BE2C (cell line): ENCODE measurements around the gene FAM240A.
A peak's percentile ranks its signal among the peaks of the same experiment; 100 is the strongest.

Source experiments
- DNase-seq: peaks from one replicate; pipeline ENCODE4 v3.0.0-alpha.2; 2020
- H3K27me3 ChIP-seq: fragments of 250-450 bp; sonication (Bioruptor Pico); 2 replicates; pipeline ENCODE4 v1.5.1; 2020; ENCODE audit warnings: mild to moderate bottlenecking
- H3K36me3 ChIP-seq: fragments of 250-450 bp; sonication (Bioruptor Pico); 2 replicates; pipeline ENCODE4 v1.5.1; 2020; ENCODE audit warnings: mild to moderate bottlenecking
- H3K4me1 ChIP-seq: fragments of 250-450 bp; sonication (Bioruptor Pico); 2 replicates; pipeline ENCODE4 v1.5.1; 2020
- H3K4me3 ChIP-seq: 2 replicates; pipeline ENCODE4 v1.5.1; 2011; ENCODE audit warnings: low read depth, low read length
- H3K9me3 ChIP-seq: fragments of 250-450 bp; sonication (Bioruptor Pico); 2 replicates; pipeline ENCODE4 v1.5.1; 2020
- TF ChIP-seq, protein P1 (sequence below): IDR thresholded peaks from 2 replicates; pipeline ENCODE4 v1.5.1; 2012; ENCODE audit warnings: mild to moderate bottlenecking, low read depth, low read length

Gene FAM240A

DNA sequence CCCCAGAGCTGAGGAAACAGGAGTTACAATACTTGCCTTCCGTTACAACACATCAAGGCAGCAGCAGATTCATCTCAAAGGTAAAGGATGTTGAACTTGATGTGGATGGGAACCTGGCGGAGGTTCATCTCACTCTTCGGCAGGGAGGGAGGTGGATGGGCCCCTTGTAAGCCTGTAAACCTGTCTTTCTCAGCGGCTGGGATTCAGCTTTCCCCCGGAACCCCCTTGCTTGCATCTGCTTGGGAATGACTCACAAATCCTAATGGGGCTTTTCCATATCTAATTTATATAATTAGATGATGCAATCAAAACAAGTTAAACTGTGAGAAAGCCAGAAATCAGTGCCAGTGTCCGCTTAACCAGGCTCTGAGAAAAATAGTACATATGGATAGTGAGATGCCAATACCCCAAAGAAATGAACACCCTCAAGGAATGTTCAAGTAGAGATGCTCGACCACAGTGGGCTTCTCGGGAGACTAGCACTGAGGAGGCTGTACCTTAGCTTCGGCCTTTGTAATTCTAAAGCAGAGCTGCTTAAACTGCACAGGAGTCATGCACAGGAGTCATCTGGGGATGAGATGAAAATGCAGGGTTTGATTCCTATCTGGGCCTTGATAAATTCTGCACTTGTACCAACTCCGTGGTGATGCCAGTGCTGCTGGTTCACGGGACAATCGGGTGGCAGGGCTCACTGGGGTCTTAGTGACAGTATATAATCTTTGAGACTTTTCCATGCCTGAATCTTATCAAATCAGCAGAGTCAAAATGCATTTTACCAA lies 2.2 kb upstream of the FAM240A start:
- H3K4me1 ChIP-seq = no peaks in the 10 kb centered on the region; the same call in 1 of the 2 replicates
- peak; percentile 37 for DNase-seq
- H3K36me3 ChIP-seq = no peaks in the 10 kb centered on the region
- no peaks in the 10 kb centered on the region for H3K9me3 ChIP-seq
- no peaks in the 10 kb centered on the region for H3K27me3 ChIP-seq
- TF ChIP-seq, protein P1, sequence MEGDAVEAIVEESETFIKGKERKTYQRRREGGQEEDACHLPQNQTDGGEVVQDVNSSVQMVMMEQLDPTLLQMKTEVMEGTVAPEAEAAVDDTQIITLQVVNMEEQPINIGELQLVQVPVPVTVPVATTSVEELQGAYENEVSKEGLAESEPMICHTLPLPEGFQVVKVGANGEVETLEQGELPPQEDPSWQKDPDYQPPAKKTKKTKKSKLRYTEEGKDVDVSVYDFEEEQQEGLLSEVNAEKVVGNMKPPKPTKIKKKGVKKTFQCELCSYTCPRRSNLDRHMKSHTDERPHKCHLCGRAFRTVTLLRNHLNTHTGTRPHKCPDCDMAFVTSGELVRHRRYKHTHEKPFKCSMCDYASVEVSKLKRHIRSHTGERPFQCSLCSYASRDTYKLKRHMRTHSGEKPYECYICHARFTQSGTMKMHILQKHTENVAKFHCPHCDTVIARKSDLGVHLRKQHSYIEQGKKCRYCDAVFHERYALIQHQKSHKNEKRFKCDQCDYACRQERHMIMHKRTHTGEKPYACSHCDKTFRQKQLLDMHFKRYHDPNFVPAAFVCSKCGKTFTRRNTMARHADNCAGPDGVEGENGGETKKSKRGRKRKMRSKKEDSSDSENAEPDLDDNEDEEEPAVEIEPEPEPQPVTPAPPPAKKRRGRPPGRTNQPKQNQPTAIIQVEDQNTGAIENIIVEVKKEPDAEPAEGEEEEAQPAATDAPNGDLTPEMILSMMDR = no peak
- H3K4me3 ChIP-seq = no peak overlapping the region

DNA sequence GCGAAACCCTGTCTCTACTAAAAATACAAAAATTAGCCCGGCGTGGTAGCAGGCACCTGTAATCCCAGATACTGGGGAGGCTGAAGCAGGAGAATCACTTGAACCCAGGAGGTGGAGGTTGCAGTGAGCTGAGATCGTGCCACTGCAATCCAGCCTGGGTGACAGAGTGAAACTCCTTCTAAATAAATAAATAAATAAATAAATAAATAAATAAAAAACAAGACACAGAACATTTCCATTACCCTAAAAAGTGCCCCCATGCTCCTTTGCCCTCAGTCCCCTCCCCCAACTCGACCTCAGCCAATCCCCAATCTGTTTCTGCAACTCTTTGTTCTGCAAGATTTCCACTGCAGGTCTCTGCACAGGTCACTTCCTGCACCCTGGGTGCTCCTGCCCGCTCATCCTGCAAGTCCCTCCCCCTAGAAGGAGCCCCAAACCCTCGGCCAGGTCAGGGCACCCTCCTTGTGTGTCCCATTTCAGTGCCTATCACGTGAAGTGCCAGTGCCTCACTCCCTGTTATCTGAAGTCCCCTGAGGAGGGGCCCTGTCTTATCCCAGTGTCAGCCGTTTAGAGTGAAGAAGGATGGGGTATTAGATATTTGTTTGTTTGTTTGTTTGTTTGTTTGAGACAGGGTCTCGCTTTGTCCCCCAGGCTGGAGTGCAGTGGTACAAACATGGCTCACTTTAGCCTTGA lies 1.1 kb downstream of the FAM240A start:
- H3K4me1 ChIP-seq = no peaks in the 10 kb centered on the region; the same call in 1 of the 2 replicates
- DNase-seq = no peak
- no peaks in the 10 kb centered on the region for H3K9me3 ChIP-seq
- no peak overlapping the region for H3K4me3 ChIP-seq
- TF ChIP-seq, protein P1 = no peak
- no peaks in the 10 kb centered on the region for H3K27me3 ChIP-seq
- no peaks in the 10 kb centered on the region for H3K36me3 ChIP-seq

DNA sequence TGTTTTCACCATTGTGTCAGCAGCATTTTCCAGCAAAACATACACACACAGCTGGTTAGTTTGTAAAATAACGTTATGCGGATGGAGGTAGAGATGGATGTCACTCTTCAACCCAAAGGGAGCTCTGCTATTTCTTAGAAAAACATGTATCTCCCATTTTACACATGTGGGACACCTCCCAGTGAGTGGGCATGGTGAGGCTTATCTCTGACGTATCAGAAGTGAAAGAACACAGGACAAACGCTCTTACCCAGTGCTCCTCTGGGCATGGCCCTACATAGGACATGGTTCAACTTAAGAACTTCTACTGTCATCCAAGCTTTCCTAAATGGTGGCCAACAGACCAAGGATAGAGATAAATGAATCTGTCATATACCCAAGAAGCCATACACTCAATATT lies 2.1 kb downstream of the FAM240A start:
- DNase-seq = no peak
- no peaks in the 10 kb centered on the region for H3K36me3 ChIP-seq
- no peak overlapping the region for H3K4me3 ChIP-seq
- H3K27me3 ChIP-seq = no peaks in the 10 kb centered on the region
- H3K4me1 ChIP-seq = no peaks in the 10 kb centered on the region; the same call in 1 of the 2 replicates
- H3K9me3 ChIP-seq = no peaks in the 10 kb centered on the region
- TF ChIP-seq, protein P1 = no peak

DNA sequence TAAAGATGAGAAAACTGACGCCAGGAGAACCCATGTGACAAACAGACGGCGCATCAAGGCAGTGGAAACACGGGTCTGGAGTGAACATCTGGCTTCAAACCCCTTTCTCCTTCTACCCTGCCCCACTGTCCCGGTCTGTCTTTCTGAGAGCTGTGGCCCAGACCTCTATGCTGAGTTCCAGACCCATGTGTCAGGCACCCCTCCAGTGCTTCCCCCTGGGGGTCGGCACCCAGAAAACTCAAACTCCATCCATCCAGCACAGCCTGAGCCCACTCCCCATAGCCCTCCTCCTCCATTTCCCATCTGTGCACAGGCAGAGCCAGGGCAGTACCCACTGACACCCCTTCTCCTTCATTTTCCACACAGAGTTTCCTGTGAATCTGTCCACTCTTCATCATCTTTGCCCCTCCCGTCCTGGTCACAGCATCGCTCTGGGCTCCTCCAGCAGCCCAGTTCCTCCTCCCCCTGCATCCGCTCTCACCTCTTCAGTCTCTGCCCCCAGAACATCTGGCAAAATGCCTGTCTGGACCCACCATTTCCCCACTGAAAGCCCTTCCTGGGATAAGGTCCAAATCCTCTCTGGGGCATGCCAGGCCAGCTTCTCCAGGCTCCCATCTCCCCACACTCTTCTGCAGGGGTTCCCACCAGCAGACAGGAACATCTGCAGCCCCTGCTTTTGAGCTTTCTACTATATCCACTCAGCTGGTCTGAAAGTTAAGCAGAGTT lies 2.9 kb downstream of the FAM240A start:
- no peaks in the 10 kb centered on the region; the same call in 1 of the 2 replicates for H3K4me1 ChIP-seq
- H3K4me3 ChIP-seq = no peak overlapping the region
- no peak for DNase-seq
- TF ChIP-seq, protein P1 = no peak
- H3K27me3 ChIP-seq = no peaks in the 10 kb centered on the region
- H3K9me3 ChIP-seq = no peaks in the 10 kb centered on the region
- no peaks in the 10 kb centered on the region for H3K36me3 ChIP-seq

DNA sequence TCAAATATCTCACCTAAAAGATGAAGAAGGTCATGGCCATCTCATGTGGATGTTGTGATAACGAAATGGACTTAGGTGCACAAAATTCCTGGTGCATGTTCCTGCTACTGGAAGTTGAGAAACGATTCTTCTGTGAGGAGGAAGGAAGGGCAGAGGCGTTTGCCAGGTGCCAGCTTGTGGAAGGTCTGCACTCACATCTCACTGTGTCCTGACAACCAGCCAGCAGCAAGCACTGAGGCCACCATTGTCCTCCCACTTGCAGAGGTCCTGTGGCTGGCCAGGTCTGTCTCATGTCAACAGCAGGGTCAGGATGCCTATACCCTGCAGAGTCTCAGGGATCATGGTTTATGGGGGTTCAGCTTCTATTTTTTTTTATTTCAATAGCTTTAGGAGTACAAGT lies 3.7 kb downstream of the FAM240A start:
- TF ChIP-seq, protein P1 = no peak
- Histone ChIP-seq H3K27me3 (no peaks in the 10 kb centered on the region), H3K4me1 (no peaks in the 10 kb centered on the region), H3K36me3 (no peaks in the 10 kb centered on the region), H3K9me3 (no peaks in the 10 kb centered on the region), H3K4me3 (no peak overlapping the region)
- DNase-seq = no peak
